GM23338 (cell line): ENCODE measurements around the gene DNAL4. TPM values are rescaled to one million over a fixed set of nuclear protein-coding genes. Genes with fewer than 3 reads are reported as not detected.

Source experiments
- ATAC-seq: fragments of 200-7000 bp; cut with Tn5 transposase; 3 replicates; pipeline ENCODE4 v1.9.1; 2020
- DNase-seq: peaks from one replicate; pipeline ENCODE4 v3.0.0-alpha.2; 2015; ENCODE audit warnings: low spot score
- H2AFZ ChIP-seq: fragments of 200-600 bp; sonication (generic); 2 replicates; pipeline ENCODE4 v1.8.0; 2016; ENCODE audit warnings: antibody characterized with exemption, mild to moderate bottlenecking, moderate library complexity
- H3F3A ChIP-seq: fragments of 200-600 bp; sonication (generic); replicated peaks from 2 replicates; pipeline ENCODE4 v1.8.0; 2017; ENCODE audit warnings: antibody characterized with exemption, mixed run types, low read depth
- H3K27ac ChIP-seq: fragments of 200-600 bp; sonication (generic); 2 replicates; pipeline ENCODE4 v1.6.1; 2016; ENCODE audit warnings: low read depth
- H3K27me3 ChIP-seq: fragments of 200-600 bp; sonication (generic); 2 replicates; pipeline ENCODE4 v1.8.0; 2016; ENCODE audit warnings: mild to moderate bottlenecking, mixed run types, moderate library complexity; ENCODE audit not compliant: insufficient read depth
- H3K36me3 ChIP-seq: fragments of 200-600 bp; sonication (generic); 2 replicates; pipeline ENCODE4 v1.8.0; 2016; ENCODE audit warnings: mild to moderate bottlenecking; ENCODE audit not compliant: insufficient read depth
- H3K4me1 ChIP-seq: fragments of 200-600 bp; sonication (generic); 2 replicates; pipeline ENCODE4 v1.8.0; 2016; ENCODE audit warnings: mild to moderate bottlenecking, moderate library complexity; ENCODE audit not compliant: insufficient read depth
- H3K4me2 ChIP-seq: fragments of 200-600 bp; sonication (generic); 2 replicates; pipeline ENCODE4 v1.7.1; 2017; ENCODE audit warnings: mixed run types
- H3K4me3 ChIP-seq: fragments of 200-600 bp; sonication (generic); 2 replicates; pipeline ENCODE4 v1.6.1; 2016; ENCODE audit warnings: mixed run types
- H3K79me2 ChIP-seq: fragments of 200-600 bp; sonication (generic); replicated peaks from 2 replicates; pipeline ENCODE4 v1.8.0; 2017; ENCODE audit warnings: mild to moderate bottlenecking; ENCODE audit not compliant: insufficient read depth
- H3K9me2 ChIP-seq: fragments of 200-600 bp; sonication (generic); 2 replicates; pipeline ENCODE4 v1.8.0; 2017; ENCODE audit not compliant: insufficient read depth
- H4K20me1 ChIP-seq: fragments of 200-600 bp; sonication (generic); replicated peaks from 2 replicates; pipeline ENCODE4 v1.8.0; 2017; ENCODE audit warnings: mild to moderate bottlenecking; ENCODE audit not compliant: insufficient read depth
- H3K27ac Mint-ChIP-seq: 2 replicates; pipeline ENCODE4 v1.8.0; 2020; ENCODE audit warnings: inconsistent platforms, mild to moderate bottlenecking, moderate library complexity, mixed read lengths
- H3K27me3 Mint-ChIP-seq: 3 replicates; pipeline ENCODE4 v1.8.0; 2022; ENCODE audit warnings: low read depth, mild to moderate bottlenecking, moderate library complexity, mixed read lengths, inconsistent platforms; ENCODE audit not compliant: insufficient read depth, poor library complexity
- H3K36me3 Mint-ChIP-seq: 3 replicates; pipeline ENCODE4 v1.8.0; 2021; ENCODE audit warnings: low read depth, mild to moderate bottlenecking, inconsistent platforms, moderate library complexity, mixed read lengths
- H3K4me1 Mint-ChIP-seq: 3 replicates; pipeline ENCODE4 v1.8.0; 2020; ENCODE audit warnings: mild to moderate bottlenecking, inconsistent platforms, mixed read lengths
- H3K4me3 Mint-ChIP-seq: 3 replicates; pipeline ENCODE4 v1.8.0; 2021; ENCODE audit warnings: moderate library complexity, mild to moderate bottlenecking, inconsistent platforms, mixed read lengths
- H3K9me3 Mint-ChIP-seq: 3 replicates; pipeline ENCODE4 v1.8.0; 2020; ENCODE audit warnings: moderate library complexity, mild to moderate bottlenecking, inconsistent platforms, mixed read lengths
- CREB1 ChIP-seq: fragments of 250-450 bp; sonication (Bioruptor Pico); IDR thresholded peaks from 2 replicates; pipeline ENCODE4 v1.5.0; 2020; ENCODE audit warnings: low read depth, mild to moderate bottlenecking, moderate library complexity
- EZH2 ChIP-seq: fragments of 200-600 bp; sonication (generic); IDR thresholded peaks from one replicate; pipeline ENCODE4 v1.8.0; 2017; ENCODE audit warnings: antibody characterized with exemption, mild to moderate bottlenecking, low read depth; ENCODE audit not compliant: unreplicated experiment
- EZH2phosphoT487 ChIP-seq: fragments of 200-600 bp; sonication (generic); IDR thresholded peaks from one replicate; pipeline ENCODE4 v1.8.1; 2018; ENCODE audit warnings: antibody characterized with exemption; ENCODE audit not compliant: unreplicated experiment
- JUNB ChIP-seq: IDR thresholded peaks from one replicate; pipeline ENCODE4 v1.6.1; 2016; ENCODE audit warnings: antibody characterized with exemption; ENCODE audit not compliant: unreplicated experiment
- NANOG ChIP-seq: IDR thresholded peaks from 2 replicates; pipeline ENCODE4 v1.6.1; 2016; ENCODE audit warnings: antibody characterized with exemption, borderline replicate concordance
- POLR2AphosphoS5 ChIP-seq: IDR thresholded peaks from 2 replicates; pipeline ENCODE4 v1.6.1; 2016; ENCODE audit warnings: antibody characterized with exemption, low read depth
- STAT1 ChIP-seq: IDR thresholded peaks from one replicate; pipeline ENCODE4 v1.6.1; 2016; ENCODE audit warnings: antibody characterized with exemption; ENCODE audit not compliant: unreplicated experiment
- ZNF114 ChIP-seq: fragments of 250-450 bp; sonication (Bioruptor Pico); IDR thresholded peaks from 2 replicates; pipeline ENCODE4 v1.5.0; 2020; ENCODE audit warnings: mild to moderate bottlenecking, moderate library complexity
- ZNF331 ChIP-seq: fragments of 250-450 bp; sonication (Bioruptor Pico); IDR thresholded peaks from 2 replicates; pipeline ENCODE4 v1.5.0; 2020; ENCODE audit warnings: low read depth, mild to moderate bottlenecking, moderate library complexity
- polyA plus RNA-seq: library from polyadenylated mRNA; unstranded; fragments of >200 nt; fragmentation: Nextera tagmentation; extraction: Ambion mirVana; gene quantifications from 2 replicates; pipeline ENCODE4 v1.2.1, GENCODE V29; 2016
- total RNA-seq: library from RNA; depleted of rRNA; stranded (reverse); fragments of >200 nt; shearing (Covaris generic); gene quantifications from 2 replicates; pipeline ENCODE4 v1.2.3, GENCODE V29; 2014
- TF ChIP-seq, protein P1 (sequence below): IDR thresholded peaks from 2 replicates; pipeline ENCODE4 v1.6.1; 2016; ENCODE audit warnings: antibody characterized with exemption
- TF ChIP-seq, protein P2 (sequence below): IDR thresholded peaks from one replicate; pipeline ENCODE4 v1.6.1; 2018; ENCODE audit warnings: antibody characterized with exemption; ENCODE audit not compliant: unreplicated experiment
- TF ChIP-seq, protein P3 (sequence below), 2 experiments: fragments of 200-600 bp in 1 of 2; sonication (generic) in 1 of 2; conservative IDR thresholded peaks; 2 replicates each; pipeline versions ENCODE4 v1.5.1 to v1.6.1; 2016 to 2017; ENCODE audit warnings: antibody characterized with exemption in 2 of 2, low read depth in 2 of 2, mild to moderate bottlenecking in 2 of 2, moderate library complexity in 1 of 2
- TF ChIP-seq, protein P4 (sequence below): fragments of 250-450 bp; sonication (Bioruptor Pico); IDR thresholded peaks from 2 replicates; pipeline ENCODE4 v1.5.0; 2020; ENCODE audit warnings: mild to moderate bottlenecking, moderate library complexity

Gene DNAL4
- total and polyA plus RNA-seq, 2 experiments from 2014 or later, result 9.3 to 10.0 TPM

DNA sequence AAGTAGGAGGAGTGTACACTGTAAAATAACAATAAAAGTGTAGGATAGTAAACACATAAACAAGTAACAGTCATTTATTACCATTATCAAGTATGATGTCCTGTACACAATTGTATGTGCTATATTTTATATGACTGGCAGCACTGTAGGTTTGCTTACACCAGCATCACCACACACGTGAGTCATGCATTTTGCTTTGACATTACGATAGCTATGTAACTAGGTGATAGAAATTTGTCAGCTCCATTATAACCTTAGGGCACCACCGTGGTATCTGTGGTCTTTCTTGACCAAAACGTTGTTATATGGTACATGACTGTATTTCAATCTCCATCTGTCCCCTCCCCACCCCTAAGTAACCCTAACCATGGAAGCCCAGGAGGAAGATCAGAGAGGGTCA, 1.1 kb downstream of the DNAL4 start:
- Histone ChIP-seq H3K36me3 (no peaks in the 10 kb centered on the region), H3K4me1 (peaks cover 10% of the 10 kb centered on the region; the same call in 1 of the 2 replicates), H3K9me2 (no peaks in the 10 kb centered on the region; the same call in 1 of the 2 replicates), H3K27ac (no peak overlapping the region), H3K4me2 (peak overlapping the region; percentile 91), H4K20me1 (no peaks in the 10 kb centered on the region), H2AFZ (0 out of 2 replicates have a peak overlapping the region, but pooled peaks have one; percentile 92), H3K79me2 (no peaks in the 10 kb centered on the region), H3K4me3 (peak overlapping the region; percentile 78), H3K27me3 (no peaks in the 10 kb centered on the region), H3F3A (no peaks in the 10 kb centered on the region; the same call in 1 of the 2 replicates)
- TF ChIP-seq, protein P1, sequence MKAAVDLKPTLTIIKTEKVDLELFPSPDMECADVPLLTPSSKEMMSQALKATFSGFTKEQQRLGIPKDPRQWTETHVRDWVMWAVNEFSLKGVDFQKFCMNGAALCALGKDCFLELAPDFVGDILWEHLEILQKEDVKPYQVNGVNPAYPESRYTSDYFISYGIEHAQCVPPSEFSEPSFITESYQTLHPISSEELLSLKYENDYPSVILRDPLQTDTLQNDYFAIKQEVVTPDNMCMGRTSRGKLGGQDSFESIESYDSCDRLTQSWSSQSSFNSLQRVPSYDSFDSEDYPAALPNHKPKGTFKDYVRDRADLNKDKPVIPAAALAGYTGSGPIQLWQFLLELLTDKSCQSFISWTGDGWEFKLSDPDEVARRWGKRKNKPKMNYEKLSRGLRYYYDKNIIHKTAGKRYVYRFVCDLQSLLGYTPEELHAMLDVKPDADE, result no peak
- TF ChIP-seq ZNF114 (CRISPR knock-in tag) (no peak), STAT1 (no peak), JUNB (no peak), CREB1 (CRISPR knock-in tag) (no peak), EZH2phosphoT487 (no peak), EZH2 (no peak), ZNF331 (CRISPR knock-in tag) (no peak), NANOG (no peak), POLR2AphosphoS5 (no peak)
- TF ChIP-seq, protein P2, sequence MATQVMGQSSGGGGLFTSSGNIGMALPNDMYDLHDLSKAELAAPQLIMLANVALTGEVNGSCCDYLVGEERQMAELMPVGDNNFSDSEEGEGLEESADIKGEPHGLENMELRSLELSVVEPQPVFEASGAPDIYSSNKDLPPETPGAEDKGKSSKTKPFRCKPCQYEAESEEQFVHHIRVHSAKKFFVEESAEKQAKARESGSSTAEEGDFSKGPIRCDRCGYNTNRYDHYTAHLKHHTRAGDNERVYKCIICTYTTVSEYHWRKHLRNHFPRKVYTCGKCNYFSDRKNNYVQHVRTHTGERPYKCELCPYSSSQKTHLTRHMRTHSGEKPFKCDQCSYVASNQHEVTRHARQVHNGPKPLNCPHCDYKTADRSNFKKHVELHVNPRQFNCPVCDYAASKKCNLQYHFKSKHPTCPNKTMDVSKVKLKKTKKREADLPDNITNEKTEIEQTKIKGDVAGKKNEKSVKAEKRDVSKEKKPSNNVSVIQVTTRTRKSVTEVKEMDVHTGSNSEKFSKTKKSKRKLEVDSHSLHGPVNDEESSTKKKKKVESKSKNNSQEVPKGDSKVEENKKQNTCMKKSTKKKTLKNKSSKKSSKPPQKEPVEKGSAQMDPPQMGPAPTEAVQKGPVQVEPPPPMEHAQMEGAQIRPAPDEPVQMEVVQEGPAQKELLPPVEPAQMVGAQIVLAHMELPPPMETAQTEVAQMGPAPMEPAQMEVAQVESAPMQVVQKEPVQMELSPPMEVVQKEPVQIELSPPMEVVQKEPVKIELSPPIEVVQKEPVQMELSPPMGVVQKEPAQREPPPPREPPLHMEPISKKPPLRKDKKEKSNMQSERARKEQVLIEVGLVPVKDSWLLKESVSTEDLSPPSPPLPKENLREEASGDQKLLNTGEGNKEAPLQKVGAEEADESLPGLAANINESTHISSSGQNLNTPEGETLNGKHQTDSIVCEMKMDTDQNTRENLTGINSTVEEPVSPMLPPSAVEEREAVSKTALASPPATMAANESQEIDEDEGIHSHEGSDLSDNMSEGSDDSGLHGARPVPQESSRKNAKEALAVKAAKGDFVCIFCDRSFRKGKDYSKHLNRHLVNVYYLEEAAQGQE, result no peak
- TF ChIP-seq, protein P3, sequence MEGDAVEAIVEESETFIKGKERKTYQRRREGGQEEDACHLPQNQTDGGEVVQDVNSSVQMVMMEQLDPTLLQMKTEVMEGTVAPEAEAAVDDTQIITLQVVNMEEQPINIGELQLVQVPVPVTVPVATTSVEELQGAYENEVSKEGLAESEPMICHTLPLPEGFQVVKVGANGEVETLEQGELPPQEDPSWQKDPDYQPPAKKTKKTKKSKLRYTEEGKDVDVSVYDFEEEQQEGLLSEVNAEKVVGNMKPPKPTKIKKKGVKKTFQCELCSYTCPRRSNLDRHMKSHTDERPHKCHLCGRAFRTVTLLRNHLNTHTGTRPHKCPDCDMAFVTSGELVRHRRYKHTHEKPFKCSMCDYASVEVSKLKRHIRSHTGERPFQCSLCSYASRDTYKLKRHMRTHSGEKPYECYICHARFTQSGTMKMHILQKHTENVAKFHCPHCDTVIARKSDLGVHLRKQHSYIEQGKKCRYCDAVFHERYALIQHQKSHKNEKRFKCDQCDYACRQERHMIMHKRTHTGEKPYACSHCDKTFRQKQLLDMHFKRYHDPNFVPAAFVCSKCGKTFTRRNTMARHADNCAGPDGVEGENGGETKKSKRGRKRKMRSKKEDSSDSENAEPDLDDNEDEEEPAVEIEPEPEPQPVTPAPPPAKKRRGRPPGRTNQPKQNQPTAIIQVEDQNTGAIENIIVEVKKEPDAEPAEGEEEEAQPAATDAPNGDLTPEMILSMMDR (conservative IDR thresholded peaks at IDR 0.05; ENCODE audit: low read depth in 2 of 2), result no peak
- TF ChIP-seq, protein P4, sequence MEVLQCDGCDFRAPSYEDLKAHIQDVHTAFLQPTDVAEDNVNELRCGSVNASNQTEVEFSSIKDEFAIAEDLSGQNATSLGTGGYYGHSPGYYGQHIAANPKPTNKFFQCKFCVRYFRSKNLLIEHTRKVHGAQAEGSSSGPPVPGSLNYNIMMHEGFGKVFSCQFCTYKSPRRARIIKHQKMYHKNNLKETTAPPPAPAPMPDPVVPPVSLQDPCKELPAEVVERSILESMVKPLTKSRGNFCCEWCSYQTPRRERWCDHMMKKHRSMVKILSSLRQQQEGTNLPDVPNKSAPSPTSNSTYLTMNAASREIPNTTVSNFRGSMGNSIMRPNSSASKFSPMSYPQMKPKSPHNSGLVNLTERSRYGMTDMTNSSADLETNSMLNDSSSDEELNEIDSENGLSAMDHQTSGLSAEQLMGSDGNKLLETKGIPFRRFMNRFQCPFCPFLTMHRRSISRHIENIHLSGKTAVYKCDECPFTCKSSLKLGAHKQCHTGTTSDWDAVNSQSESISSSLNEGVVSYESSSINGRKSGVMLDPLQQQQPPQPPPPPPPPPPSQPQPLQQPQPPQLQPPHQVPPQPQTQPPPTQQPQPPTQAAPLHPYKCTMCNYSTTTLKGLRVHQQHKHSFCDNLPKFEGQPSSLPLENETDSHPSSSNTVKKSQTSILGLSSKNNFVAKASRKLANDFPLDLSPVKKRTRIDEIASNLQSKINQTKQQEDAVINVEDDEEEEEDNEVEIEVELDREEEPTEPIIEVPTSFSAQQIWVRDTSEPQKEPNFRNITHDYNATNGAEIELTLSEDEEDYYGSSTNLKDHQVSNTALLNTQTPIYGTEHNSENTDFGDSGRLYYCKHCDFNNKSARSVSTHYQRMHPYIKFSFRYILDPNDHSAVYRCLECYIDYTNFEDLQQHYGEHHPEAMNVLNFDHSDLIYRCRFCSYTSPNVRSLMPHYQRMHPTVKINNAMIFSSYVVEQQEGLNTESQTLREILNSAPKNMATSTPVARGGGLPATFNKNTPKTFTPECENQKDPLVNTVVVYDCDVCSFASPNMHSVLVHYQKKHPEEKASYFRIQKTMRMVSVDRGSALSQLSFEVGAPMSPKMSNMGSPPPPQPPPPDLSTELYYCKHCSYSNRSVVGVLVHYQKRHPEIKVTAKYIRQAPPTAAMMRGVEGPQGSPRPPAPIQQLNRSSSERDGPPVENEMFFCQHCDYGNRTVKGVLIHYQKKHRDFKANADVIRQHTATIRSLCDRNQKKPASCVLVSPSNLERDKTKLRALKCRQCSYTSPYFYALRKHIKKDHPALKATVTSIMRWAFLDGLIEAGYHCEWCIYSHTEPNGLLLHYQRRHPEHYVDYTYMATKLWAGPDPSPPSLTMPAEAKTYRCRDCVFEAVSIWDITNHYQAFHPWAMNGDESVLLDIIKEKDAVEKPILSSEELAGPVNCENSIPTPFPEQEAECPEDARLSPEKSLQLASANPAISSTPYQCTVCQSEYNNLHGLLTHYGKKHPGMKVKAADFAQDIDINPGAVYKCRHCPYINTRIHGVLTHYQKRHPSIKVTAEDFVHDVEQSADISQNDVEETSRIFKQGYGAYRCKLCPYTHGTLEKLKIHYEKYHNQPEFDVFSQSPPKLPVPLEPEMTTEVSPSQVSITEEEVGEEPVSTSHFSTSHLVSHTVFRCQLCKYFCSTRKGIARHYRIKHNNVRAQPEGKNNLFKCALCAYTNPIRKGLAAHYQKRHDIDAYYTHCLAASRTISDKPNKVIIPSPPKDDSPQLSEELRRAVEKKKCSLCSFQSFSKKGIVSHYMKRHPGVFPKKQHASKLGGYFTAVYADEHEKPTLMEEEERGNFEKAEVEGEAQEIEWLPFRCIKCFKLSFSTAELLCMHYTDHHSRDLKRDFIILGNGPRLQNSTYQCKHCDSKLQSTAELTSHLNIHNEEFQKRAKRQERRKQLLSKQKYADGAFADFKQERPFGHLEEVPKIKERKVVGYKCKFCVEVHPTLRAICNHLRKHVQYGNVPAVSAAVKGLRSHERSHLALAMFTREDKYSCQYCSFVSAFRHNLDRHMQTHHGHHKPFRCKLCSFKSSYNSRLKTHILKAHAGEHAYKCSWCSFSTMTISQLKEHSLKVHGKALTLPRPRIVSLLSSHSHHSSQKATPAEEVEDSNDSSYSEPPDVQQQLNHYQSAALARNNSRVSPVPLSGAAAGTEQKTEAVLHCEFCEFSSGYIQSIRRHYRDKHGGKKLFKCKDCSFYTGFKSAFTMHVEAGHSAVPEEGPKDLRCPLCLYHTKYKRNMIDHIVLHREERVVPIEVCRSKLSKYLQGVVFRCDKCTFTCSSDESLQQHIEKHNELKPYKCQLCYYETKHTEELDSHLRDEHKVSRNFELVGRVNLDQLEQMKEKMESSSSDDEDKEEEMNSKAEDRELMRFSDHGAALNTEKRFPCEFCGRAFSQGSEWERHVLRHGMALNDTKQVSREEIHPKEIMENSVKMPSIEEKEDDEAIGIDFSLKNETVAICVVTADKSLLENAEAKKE, result no peak
- Mint-ChIP-seq H3K4me1 (peaks cover 6% of the 10 kb centered on the region; the same call in 2 of the 3 replicates), H3K36me3 (no peaks in the 10 kb centered on the region; the same call in 2 of the 3 replicates), H3K27ac (no peak overlapping the region), H3K9me3 (no peaks in the 10 kb centered on the region), H3K27me3 (peaks cover 6% of the 10 kb centered on the region), H3K4me3 (peak overlapping the region; percentile 87)
- DNase-seq, result no peak
- ATAC-seq, result no peak
